ENCODE results near the gene INAVA.

DNA sequence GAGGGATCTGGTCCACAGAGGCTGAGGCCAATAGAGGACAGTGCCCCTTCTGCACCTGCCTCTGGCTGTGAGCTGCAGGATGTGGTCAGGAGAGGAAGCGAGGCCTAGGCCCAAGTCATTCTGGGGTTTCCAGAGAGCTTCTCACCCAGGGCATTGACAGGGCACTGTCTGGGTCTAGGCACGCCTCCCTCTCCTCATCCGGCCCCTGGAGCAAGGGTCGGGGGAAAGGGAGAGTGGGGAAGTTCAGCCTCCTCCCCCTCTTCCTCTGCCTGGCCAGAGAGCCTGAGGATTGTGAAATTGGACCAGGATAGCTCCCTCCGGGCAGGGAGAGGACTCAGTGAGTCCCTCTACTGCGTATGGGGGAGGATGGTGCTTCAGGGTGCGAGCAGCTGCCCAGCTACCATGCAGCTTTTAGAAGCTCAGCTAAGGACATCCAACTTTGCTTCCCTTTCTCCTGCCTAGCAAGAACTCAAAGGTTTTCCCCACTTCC, 6.3 kb upstream of the INAVA start:
- TF ChIP-seq, protein P1, sequence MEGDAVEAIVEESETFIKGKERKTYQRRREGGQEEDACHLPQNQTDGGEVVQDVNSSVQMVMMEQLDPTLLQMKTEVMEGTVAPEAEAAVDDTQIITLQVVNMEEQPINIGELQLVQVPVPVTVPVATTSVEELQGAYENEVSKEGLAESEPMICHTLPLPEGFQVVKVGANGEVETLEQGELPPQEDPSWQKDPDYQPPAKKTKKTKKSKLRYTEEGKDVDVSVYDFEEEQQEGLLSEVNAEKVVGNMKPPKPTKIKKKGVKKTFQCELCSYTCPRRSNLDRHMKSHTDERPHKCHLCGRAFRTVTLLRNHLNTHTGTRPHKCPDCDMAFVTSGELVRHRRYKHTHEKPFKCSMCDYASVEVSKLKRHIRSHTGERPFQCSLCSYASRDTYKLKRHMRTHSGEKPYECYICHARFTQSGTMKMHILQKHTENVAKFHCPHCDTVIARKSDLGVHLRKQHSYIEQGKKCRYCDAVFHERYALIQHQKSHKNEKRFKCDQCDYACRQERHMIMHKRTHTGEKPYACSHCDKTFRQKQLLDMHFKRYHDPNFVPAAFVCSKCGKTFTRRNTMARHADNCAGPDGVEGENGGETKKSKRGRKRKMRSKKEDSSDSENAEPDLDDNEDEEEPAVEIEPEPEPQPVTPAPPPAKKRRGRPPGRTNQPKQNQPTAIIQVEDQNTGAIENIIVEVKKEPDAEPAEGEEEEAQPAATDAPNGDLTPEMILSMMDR (IDR thresholded peaks at IDR 0.05), result no peak
- TF ChIP-seq POLR2A (IDR thresholded peaks at IDR 0.05), result no peak
- TF ChIP-seq EP300 (IDR thresholded peaks at IDR 0.05), result no peak

All from tibial nerve (tissue), 4 donors.